HPDE6-E6E7 (cell line): Measurements from ENCODE around the gene CLEC2D.
"Not testable (repeated sequence)": the region's sequence is repeated elsewhere in the genome, so short reads cannot be mapped to it uniquely, and the experiment has no call there.

ENCODE experiments used
- DNase-seq: peaks from one replicate; pipeline ENCODE4 v3.0.0; 2011; ENCODE audit warnings: missing footprints; ENCODE audit errors: extremely low spot score

Gene CLEC2D

DNA sequence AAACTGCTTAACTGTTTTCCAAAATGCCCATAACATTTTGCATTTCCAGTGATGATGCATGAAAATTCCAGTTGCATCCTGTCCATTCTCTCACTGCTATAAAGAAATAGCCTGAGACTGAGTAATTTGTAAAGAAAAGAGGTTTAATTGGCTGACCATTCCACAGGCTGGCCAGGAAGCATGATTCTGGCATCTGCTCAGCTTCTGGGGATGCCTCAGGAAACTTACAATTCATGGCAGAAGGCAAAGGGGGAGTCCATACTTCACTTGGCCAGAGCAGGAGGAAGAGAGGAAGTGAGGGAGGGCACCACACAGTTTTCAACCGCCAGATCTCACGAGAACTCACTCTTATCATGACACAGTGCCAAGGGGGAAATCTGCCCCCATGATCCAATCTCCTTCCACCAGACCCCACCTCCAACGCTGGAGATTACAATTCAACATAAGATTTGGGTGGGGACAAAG, 18.2 kb upstream of the CLEC2D start:
- no peak for DNase-seq

DNA sequence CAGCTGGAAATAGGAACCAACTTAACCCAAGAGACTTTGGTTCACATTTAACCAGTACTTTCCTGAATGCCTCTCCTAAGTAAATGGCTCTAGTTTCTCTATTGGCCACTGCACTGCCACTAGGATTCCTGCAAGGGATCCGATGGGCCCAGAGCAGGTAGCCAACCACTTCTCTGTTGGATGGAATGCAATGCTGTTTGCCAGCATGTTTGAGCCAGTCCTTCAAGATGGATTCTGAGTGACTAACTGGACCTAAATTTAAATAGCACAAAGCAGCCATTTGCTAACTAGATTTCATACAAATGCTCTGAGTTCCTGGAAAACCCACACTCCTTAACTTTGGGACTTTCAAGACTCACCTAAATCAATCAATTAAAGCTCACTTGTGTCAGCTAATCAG, 9.5 kb upstream of the CLEC2D start:
- DNase-seq, result no peak

DNA sequence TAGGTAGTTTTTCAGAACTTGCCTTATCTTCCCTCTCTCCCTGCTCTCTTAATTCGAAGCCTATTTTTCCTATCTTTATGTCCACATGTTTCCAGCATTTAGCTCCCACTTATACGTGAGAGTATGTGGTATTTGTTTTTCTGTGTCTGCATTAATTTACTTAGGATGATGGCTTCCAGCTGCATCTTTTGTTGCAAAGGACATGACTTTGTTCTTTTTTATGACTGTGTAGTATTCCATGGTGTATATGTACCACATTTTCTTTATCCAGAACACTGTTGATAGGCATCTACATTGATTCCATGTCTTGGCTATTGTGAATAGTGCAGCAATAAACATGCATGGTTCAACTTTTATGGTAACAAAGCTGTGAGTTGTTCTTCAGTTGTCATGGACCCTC, 7.8 kb upstream of the CLEC2D start:
- DNase-seq, result no peak

DNA sequence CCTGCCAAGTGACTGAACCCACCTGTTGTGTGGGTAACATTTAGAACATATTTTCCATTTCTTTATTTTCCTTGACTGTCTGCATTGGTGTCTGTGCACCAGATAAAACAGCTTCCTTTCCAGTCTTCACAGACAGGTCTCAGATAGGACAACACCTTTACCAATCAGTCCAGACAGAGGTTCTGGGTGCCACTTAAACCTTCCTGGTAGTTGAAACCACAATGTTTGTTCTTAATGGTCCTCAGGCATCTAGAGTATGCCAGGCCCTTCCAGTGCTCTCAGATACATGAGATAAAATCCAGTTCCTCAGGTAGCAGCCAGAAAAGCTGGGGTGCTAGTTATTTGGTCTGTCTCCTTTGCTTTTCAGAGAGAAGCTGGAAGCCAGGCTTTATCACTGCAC, 7.0 kb upstream of the CLEC2D start:
- DNase-seq, result no peak

DNA sequence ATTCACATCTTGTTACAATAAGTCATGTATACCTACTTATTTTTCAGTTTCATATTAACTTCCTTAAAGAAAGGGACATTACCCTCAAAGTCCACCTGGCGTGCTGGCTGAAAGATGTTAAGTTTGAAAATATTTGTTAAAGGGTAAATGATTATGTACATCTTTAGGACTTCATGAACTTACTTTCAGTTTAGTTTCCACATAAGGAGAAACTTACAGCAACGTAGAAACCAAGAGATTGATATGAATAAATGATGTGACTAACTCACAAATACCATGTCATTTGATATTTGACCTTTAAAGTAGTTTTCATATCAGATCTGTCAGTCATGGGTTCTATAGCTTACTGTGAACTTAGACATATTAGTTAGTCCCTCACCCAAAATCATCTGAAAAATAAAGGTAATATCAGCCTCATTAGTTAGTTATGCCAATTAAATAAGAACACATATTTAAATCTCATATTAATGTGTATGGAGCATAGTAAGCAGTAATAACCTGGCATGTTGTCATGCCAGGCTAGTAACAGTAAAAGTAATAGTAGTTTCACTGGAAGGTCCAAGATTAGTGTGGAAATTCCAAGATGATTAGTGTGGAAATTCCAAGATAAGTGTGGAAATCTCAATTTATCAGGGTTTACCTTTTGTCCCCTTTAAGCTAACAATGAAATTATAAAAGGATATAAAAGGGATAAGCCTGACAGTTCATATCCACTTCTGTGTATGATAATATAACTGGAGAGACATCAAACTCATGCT, 1.9 kb upstream of the CLEC2D start:
- no peak for DNase-seq

DNA sequence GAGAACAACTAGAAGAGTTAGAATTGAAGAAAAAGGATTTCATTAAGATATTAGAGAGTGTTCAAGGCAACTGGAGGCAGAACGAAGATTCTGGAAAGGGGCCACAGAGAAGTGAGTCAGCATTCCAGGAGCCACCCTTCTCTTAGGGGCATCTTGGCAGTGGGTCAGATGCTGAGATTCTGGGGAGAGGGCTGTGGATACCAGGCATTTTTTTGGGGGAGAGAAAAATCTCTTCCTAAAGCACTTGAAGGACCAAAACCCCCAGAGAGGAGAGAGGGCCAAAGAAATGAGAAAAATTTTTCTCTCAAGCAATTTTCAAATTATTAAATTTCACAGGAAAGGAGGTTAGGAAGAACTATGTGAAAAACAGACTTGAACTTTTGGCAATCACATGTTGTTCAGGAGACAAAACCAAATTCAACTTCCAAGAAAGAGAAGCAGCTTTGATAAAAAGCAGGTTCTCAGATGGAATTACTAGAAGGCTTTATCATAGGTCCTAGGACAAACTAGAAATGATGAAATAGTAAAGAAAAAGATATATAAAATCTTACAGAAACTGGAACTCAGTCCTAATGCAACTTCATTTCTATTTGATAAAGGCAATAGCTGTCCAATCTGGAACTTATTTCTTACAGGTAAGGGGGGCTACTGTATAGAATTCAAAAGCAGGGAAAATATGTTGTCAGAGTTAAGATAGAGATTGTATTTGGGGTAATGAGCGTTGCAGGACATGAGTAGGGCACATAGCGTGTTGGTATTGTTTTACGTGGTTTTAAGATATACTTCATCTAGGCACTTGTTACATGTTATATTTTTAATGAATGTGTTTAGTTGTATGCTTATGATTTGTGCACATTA, 1.1 kb upstream of the CLEC2D start:
- DNase-seq, result no peak

DNA sequence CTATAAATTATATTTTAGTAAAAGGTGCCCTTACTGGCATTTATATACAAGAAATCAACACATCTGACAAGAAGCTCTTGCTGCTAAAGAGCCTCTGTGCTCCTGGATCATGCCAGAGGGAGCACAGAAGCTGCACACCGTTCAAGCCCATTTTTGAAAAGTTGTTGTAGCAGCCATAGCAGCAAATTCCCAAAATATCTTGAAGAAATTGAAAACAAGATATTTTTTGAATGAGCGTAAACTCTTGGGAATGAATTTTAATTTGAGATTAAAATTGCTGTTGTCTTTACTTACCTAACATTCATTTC, 540 bp upstream of the CLEC2D start:
- DNase-seq, result no peak

DNA sequence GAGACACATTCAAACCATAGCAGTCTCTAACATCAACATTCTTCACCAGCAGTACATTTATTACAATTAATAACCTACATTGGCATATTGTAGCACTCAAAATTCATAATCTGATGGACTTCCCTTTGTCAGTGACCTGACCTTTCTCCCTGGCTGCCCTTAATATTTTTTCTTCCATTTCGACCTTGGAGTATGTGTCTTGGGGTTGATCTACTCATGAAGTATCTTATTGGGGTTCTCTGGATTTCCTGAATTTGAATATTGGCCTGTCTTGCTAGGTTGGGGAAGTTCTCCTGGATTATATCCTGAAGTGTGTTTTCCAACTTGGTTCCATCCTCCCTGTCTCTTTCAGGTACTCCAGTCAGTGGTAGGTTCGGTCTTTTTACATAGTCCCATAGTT, 2.8 kb downstream of the CLEC2D start:
- DNase-seq, result not testable (repeated sequence)

DNA sequence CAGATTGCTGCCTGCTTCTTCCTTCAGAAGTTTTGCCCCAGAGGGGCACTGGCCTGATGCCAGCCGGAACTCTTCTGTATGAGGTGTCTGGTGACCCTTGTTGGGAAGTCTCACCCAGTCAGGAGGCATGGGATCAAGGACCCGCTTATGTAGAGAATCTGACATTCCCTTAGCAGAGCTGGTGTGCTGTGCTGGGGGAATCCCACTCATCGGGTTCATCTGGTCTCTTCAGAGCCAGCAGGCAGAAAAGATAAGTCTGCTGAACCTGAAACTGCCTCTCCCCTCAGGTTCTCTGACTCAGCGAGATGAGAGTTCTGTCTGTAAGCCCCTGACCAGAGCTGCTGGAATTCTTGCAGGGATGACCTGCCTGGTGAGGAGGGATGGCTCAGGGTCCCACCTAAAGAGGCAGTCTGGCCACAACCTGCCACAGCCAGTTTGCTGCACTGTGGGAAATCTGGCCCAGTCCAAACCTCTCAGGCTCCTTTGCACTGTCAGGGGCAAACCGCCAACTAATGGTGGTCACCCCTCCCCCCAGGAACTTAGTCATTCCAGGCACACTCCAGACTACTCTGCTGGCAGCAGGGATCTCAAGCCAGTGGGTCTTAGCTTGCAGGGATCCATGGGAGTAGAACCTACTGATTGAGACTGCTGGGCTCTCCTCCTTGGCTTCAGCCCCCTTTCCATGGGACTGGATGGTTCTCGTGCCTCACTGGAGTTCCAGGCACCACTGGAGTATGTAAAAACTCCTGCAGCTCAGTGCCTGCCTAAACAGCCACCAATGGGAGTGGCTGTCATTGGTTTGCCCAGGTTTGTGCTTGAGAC, 4.1 kb downstream of the CLEC2D start:
- peak; percentile 65 for DNase-seq

DNA sequence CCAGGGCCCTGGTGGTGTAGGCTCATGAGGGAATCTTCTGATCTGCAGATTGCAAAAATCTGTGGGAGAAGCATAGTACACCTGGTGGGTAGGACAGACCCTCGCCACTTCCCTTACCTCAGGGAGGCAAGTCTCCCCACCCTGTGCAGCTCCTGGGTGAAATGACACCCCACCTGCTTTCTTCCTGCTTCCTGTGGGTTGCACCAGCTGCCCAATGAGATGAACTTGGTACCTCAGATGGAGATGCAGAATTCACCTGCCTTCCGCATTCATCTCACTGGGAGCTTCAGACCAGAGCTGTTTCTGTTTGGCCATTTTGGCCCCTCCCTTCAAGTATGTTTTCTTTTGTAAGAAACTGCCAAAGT, 4.7 kb downstream of the CLEC2D start:
- no peak for DNase-seq

DNA sequence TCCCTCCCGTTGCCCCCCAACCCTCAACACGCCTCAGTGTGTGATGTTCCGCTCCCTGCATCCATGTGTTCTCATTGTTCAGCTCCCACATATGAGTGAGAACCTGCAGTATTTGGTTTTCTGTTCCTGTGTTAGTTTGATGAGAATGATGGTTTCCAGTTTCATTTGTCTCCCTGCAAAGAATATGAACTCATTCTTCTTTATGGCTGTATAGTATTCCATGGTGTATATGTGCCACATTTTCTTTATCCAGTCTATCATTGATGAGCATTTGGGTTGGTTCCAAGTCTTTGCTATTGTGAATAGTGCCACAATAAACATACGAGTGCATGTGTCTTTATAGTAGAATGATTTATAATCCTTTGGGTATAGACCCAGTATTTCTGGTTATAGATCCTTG, 13.0 kb downstream of the CLEC2D start:
- DNase-seq, result not testable (repeated sequence)

DNA sequence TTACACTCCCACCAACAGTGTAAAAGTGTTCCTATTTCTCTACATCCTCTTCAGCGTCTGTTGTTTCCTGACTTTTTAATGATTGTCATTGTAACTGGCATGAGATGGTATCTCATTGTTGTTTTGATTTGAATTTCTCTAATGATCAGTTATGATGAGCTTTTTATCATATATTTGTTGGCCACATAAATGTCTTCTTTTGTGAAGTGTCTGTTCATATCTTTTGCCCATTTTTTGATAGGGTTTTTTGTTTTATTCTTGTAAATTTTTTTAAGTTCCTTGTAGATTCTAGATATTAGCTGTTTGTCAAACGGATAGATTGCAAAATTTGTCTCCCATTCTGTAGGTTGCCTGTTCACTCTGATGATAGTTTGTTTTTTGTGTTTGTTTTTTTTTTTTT, 13.4 kb downstream of the CLEC2D start:
- not testable (repeated sequence) for DNase-seq

DNA sequence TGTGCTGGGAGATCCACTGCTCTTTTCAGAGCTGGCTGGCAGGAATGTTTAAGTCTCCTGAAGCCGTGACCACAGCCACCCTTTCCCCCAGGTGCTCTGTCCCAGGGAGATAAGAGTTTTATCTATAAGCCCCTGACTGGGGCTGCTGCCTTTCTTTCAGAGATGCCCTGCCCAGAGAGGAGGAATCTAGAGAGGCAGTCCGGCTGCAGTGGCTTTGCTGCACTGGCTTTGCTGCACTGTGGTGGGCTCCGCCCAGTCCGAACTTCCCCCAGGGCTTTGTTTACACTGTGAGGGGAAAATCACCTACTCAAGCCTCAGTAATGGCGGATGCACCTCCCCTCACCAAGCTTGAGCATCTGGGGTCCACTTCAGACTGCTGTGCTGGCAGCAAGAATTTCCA, 15.9 kb downstream of the CLEC2D start:
- DNase-seq, result not testable (repeated sequence)

DNA sequence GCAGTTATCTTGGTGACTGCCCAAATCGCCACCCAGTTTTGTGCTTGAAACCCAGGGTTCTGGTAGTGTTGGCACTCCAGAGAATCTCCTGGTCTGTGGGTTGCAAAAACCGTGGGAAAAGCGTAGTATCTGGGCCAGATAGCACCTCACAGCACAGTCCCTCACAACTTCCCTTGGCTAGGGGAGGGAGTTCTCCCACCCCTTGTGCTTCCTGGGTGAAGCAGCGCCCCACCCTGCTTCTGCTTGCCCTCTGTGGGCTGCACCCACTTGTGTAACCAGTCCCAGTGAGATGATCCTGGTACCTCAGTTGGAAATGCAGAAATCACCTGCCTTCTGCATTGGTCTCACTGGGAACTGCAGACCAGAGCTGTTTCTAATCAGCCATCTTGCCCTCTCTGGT, 16.4 kb downstream of the CLEC2D start:
- no peak for DNase-seq

DNA sequence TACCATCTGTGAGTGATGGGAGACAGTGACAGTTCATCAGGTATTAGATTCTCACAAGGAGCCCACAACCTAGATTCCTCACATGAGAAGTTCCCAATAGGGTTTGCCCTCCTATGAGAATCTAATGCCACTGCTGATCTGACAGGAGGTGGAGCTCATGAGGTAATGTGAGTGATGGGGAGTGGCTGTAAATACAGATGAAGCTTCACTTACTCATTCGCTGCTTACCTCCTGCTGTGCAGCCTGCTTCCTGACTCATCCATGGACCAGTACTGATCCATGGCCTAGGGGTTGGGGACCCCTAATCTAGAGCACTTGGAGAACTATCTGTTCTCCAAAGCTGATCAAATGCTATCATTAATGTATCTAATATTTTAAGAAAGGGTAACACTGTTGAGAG, 17.7 kb downstream of the CLEC2D start:
- no peak for DNase-seq

DNA sequence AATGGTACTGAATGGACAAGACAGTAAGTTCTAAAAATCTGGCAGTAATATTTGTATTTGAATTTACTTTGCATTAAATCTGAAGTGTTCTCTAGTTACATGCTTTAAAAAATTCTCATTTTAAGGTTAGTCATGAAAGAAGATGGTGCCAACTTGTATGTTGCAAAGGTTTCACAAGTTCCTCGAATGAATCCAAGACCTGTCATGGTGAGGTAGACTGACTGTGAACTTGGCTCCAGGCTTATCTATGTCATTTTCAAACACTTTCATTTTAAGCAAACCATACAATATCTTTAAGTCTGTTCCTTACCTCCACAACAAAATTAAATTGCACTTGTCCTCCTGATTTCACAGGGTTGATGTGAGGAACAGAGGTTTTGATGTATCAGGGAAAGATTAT, 23.4 kb downstream of the CLEC2D start:
- DNase-seq, result no peak

DNA sequence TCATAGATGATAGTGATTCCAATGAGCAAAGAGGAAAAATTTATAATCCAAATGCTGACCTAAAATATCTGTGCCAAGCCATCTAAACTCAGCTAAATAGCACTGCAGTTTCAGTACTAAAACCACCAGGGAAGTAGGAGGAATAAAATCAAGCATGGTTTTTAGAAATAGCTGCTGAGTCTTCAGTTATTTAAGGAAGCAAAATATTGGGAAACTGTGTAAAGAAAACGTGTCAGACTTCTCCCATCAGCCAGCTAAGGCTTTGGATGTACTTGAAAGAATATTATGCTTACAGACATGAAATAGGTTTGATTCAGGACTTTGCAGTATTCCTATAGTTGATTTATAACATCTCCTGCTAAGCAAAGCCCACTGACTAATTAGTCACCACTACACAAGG, 24.7 kb downstream of the CLEC2D start:
- DNase-seq, result no peak

DNA sequence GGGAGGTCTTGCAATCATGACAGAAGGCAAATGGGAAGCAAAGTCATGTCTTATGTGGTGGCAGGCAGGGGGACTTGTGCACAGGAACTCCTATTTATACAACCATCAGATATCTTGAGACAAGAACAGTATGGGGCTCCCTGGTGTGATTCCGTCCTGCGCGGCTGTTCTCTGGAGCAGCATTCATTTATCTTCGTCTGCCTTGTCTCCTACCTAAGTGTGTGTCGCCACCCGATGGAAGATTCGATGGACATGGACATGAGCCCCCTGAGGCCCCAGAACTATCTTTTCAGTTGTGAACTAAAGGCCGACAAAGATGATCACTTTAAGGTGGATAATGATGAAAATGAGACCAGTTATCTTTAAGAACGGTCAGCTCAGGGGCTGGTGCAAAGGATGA, 25.6 kb downstream of the CLEC2D start:
- DNase-seq, result not testable (repeated sequence)

DNA sequence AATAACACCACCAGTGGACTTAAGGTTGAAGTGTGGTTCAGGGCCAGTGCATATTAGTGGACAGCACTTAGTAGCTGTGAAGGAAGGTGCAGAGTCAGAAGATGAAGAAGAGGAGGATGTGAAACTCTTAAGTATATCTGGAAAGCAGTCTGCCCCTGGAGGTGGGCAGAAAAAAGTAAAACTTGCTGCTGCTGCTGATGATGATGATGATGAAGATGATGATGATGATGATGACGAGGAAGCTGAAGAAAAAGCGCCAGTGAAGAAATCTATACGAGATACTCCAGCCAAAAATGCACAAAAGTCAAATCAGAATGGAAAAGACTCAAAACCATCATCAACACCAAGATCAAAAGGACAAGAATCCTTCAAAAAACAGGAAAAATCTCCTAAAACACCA, 26.1 kb downstream of the CLEC2D start:
- DNase-seq, result not testable (repeated sequence)

DNA sequence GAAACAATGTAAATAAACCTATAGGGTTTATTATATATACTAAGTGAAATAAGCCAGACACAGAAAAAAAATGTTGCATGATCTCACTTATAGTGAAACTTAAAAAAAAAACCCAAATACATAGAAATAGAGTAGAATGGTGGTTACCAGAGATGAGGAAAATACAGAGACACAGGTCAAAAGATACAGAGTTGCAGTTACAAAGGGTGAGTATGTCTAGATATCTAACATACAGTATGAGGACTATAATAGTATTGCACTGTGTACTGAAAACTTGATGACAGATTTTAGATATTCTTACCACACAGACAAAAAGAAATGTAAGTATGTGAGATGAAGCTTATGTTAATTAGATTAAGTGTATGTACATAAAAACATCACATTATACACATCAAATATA, 28.1 kb downstream of the CLEC2D start:
- no peak for DNase-seq

DNA sequence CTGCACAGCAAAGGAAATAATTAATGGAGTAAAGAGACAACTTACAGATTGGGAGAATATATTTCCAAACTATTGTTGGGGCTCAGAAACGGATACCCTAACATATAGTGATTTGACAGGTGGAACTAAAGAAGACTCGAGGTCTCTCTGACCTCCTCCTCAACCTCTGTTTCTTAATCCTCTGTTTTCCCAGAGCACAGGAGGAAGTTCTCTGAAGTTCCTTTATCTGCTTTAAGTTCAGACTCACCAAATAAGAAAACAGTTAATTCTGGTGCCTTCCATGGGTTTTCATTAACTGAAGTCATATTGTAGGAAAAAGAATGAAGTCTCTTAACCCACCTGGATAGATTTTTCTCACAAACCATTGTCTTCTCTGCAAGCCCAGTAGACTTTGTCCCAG, 29.2 kb downstream of the CLEC2D start:
- DNase-seq, result no peak

DNA sequence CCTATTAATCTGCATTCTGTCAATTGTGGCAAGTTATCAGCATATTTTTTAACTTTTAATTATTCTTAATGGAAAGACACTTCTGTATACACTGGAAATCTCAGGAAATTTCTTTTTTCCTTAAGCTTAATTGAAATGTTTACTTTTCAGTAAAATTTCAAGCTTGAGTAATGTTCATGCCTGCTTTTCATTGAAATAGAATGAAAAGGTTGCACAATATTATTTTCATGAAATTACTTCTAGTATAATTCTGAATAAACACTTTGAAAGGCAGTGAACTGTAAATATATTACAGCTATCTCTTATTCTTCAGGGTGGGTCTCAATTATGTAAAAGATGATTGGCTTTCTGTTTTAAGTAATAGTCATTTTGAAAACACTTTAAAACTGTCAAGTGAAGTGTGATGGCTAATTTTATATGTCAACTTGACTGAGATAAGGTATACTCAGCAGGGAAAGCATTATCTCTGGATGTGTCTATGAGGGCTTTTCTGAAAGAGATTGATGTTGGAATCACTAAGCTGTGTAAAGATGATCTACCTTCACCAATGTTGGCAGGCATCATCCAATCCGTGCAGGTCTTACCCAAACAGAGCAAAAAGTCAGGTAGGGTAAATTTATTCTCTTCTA, 29.9 kb downstream of the CLEC2D start:
- DNase-seq, result no peak
